Measurements from ENCODE around the gene CALML3. TPM values are rescaled to one million over a fixed set of nuclear protein-coding genes. Genes with fewer than 3 reads are reported as not detected.
A peak's percentile ranks its signal among the peaks of the same experiment; 100 is the strongest.

The CALML3 gene
- total and polyA plus RNA-seq, 2 of the 13 experiments (the other 11 are each of a cell fraction or from before 2014, with no cell fraction given), result not detected

- CTCF ChIA-PET (ENCODE audit: low intra/inter-chr PET ratio, low total read pairs), result no interaction called here
- Histone ChIP-seq H3K36me3 (replicated peaks in 1 of 2; ENCODE audit: control insufficient read depth in 1 of 2, insufficient read depth in 2 of 2, low read length in 2 of 2) (no peaks in the 10 kb centered on the region), H3K4me3 (replicated peaks in 1 of 3; ENCODE audit: insufficient read depth in 1 of 3, low read depth in 2 of 3, low read length in 3 of 3) (no peak overlapping the region), H3K9me3 (ENCODE audit: low read length) (no peaks in the 10 kb centered on the region), H3K79me2 (ENCODE audit: insufficient read depth, low read length) (no peaks in the 10 kb centered on the region), H3K27ac (ENCODE audit: extremely low read length, insufficient read depth, low read length) (no peak overlapping the region), H3K9ac (ENCODE audit: insufficient read depth, low read depth, low read length) (no peak overlapping the region), H2AFZ (ENCODE audit: low read length) (no peak overlapping the region), H3K4me1 (ENCODE audit: insufficient read depth, low read length) (peaks cover 91% of the 10 kb centered on the region), H3K4me2 (ENCODE audit: low read depth, low read length) (no peak overlapping the region), H4K20me1 (ENCODE audit: insufficient read depth, low read length) (no peaks in the 10 kb centered on the region), H3K27me3 (ENCODE audit: control insufficient read depth in 1 of 2, insufficient read depth in 2 of 2, low read length in 2 of 2) (no peaks in the 10 kb centered on the region; a peak in 1 of 5 replicates)
- FAIRE-seq (no peak), ATAC-seq (no peak), DNase-seq (ENCODE audit: low spot score) (no peak)
- intact Hi-C loops (cut with micrococcal nuclease; ENCODE audit: unreplicated experiment) (no loop called here), in situ Hi-C loops (cut with HindIII; ENCODE audit: extremely low pct_ligation_motif_present, low pct_unique_long_range_greater_than_20kb) (no loop called here)
- WGBS (ENCODE audit: low lambda C conversion rate), result 76% methylated on average over 12 of the region's 15 CpGs
- POLR2A ChIA-PET, result no interaction called here
- no TSS peak for BruUV-seq (replicated peaks)
- TF ChIP-seq, protein P1, sequence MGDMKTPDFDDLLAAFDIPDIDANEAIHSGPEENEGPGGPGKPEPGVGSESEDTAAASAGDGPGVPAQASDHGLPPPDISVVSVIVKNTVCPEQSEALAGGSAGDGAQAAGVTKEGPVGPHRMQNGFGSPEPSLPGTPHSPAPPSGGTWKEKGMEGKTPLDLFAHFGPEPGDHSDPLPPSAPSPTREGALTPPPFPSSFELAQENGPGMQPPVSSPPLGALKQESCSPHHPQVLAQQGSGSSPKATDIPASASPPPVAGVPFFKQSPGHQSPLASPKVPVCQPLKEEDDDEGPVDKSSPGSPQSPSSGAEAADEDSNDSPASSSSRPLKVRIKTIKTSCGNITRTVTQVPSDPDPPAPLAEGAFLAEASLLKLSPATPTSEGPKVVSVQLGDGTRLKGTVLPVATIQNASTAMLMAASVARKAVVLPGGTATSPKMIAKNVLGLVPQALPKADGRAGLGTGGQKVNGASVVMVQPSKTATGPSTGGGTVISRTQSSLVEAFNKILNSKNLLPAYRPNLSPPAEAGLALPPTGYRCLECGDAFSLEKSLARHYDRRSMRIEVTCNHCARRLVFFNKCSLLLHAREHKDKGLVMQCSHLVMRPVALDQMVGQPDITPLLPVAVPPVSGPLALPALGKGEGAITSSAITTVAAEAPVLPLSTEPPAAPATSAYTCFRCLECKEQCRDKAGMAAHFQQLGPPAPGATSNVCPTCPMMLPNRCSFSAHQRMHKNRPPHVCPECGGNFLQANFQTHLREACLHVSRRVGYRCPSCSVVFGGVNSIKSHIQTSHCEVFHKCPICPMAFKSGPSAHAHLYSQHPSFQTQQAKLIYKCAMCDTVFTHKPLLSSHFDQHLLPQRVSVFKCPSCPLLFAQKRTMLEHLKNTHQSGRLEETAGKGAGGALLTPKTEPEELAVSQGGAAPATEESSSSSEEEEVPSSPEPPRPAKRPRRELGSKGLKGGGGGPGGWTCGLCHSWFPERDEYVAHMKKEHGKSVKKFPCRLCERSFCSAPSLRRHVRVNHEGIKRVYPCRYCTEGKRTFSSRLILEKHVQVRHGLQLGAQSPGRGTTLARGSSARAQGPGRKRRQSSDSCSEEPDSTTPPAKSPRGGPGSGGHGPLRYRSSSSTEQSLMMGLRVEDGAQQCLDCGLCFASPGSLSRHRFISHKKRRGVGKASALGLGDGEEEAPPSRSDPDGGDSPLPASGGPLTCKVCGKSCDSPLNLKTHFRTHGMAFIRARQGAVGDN (CRISPR knock-in tag; IDR thresholded peaks at IDR 0.05), result peak; percentile 51
- TF ChIP-seq HOXA9 (CRISPR knock-in tag; IDR thresholded peaks at IDR 0.05; ENCODE audit: borderline replicate concordance) (no peak), KDM5A (IDR thresholded peaks at IDR 0.05; ENCODE audit: borderline replicate concordance, low read length) (no peak), ZNF431 (CRISPR knock-in tag; IDR thresholded peaks at IDR 0.05; ENCODE audit: borderline replicate concordance, low read depth) (no peak), ZNF326 (CRISPR knock-in tag; IDR thresholded peaks at IDR 0.05; ENCODE audit: borderline replicate concordance) (no peak), THAP7 (CRISPR knock-in tag; IDR thresholded peaks at IDR 0.05) (no peak), SMAD3 (CRISPR knock-in tag; IDR thresholded peaks at IDR 0.05) (no peak), NFYC (CRISPR knock-in tag; IDR thresholded peaks at IDR 0.05) (no peak), HOXA3 (CRISPR knock-in tag; IDR thresholded peaks at IDR 0.05) (0 out of 2 replicates have a peak, but pooled peaks have one; percentile 17), ZNF674 (CRISPR knock-in tag; IDR thresholded peaks at IDR 0.05; ENCODE audit: low read depth) (no peak), ZNF18 (CRISPR knock-in tag; IDR thresholded peaks at IDR 0.05; ENCODE audit: insufficient replicate concordance) (no peak), ZSCAN9 (CRISPR knock-in tag; IDR thresholded peaks at IDR 0.05; ENCODE audit: borderline replicate concordance) (no peak), MTF1 (CRISPR knock-in tag; IDR thresholded peaks at IDR 0.05) (no peak), ISX (CRISPR knock-in tag; conservative IDR thresholded peaks at IDR 0.05) (no peak)
- TF ChIP-seq, protein P2, sequence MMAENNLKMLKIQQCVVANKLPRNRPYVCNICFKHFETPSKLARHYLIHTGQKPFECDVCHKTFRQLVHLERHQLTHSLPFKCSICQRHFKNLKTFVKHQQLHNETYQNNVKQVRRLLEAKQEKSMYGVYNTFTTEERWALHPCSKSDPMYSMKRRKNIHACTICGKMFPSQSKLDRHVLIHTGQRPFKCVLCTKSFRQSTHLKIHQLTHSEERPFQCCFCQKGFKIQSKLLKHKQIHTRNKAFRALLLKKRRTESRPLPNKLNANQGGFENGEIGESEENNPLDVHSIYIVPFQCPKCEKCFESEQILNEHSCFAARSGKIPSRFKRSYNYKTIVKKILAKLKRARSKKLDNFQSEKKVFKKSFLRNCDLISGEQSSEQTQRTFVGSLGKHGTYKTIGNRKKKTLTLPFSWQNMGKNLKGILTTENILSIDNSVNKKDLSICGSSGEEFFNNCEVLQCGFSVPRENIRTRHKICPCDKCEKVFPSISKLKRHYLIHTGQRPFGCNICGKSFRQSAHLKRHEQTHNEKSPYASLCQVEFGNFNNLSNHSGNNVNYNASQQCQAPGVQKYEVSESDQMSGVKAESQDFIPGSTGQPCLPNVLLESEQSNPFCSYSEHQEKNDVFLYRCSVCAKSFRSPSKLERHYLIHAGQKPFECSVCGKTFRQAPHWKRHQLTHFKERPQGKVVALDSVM (CRISPR knock-in tag; IDR thresholded peaks at IDR 0.05), result 0 out of 2 replicates have a peak, but pooled peaks have one; percentile 25
Measured at GRCh38 chr10:5551531-5552375, 27.0 kb downstream of the CALML3 start.

Data from HepG2 (cell line).